Tibial artery (tissue), 4 donors: ENCODE measurements around the gene P2RY6.

Experiments
- DNase-seq, 2 donors: peaks; one replicate each; pipeline ENCODE4 v3.0.0-alpha.2; 2019
- H3K27ac ChIP-seq, 2 donors: fragments of 200-600 bp; sonication (generic) in 1 of 2; 1 replicate in 1 of 2; 2 replicates in 1 of 2; pipeline ENCODE4 v1.5.1; 2018 to 2019; ENCODE audit warnings: mild to moderate bottlenecking in 1 of 2
- H3K27me3 ChIP-seq, 2 donors: fragments of 200-600 bp; sonication (generic) in 1 of 2; one replicate each; pipeline versions ENCODE4 v1.5.1 to v1.6.0; 2016 to 2019
- H3K36me3 ChIP-seq, 3 donors: fragments of 200-600 bp; sonication (generic) in 2 of 3; one replicate each; pipeline ENCODE4 v1.5.1; 2016 to 2019; ENCODE audit warnings: mild to moderate bottlenecking in 2 of 3
- H3K4me1 ChIP-seq, 4 donors: fragments of 200-600 bp; sonication (generic) in 2 of 4; 1 replicate in 3 of 4; 2 replicates in 1 of 4; pipeline ENCODE4 v1.5.1; 2016 to 2019
- H3K4me3 ChIP-seq, 2 donors: fragments of 200-600 bp; sonication (generic) in 1 of 2; 1 replicate in 1 of 2; 2 replicates in 1 of 2; pipeline ENCODE4 v1.5.1; 2018 to 2019; ENCODE audit warnings: mild to moderate bottlenecking in 2 of 2
- H3K9me3 ChIP-seq, 3 donors: fragments of 200-600 bp; sonication (generic) in 1 of 3; one replicate each; pipeline ENCODE4 v1.5.1; 2016 to 2019
- CTCF ChIP-seq, 2 experiments: fragments of 200-600 bp in 1 of 2; fragments of 450-650 bp in 1 of 2; IDR thresholded peaks; one replicate each; pipeline ENCODE4 v1.5.1; 2017 to 2019; ENCODE audit warnings: antibody characterized with exemption in 2 of 2, mild to moderate bottlenecking in 1 of 2, moderate library complexity in 1 of 2
- intact Hi-C: fragments of 100-400 bp; cut with DNase I; formaldehyde crosslinking; loops from one replicate; pipeline ENCODE4 v1.15.0; 2023; ENCODE audit warnings: low total_unique reads

P2RY6 gene

GRCh38 chr11:73245461-73245860 lies 26.7 kb upstream of the P2RY6 start:
- no peaks in the 10 kb centered on the region for H3K27me3 ChIP-seq
- TF ChIP-seq CTCF (IDR thresholded peaks at IDR 0.05), result no peak
- intact Hi-C loops, result no loop called here
- H3K4me1 ChIP-seq, result peaks cover 0 to 38% (median 13%) of the 10 kb centered on the region in 4 donors
- H3K27ac ChIP-seq, result peak overlapping the region; percentile 24 to 43
- H3K4me3 ChIP-seq, result no peak overlapping the region
- no peaks in the 10 kb centered on the region for H3K36me3 ChIP-seq
- no peaks in the 10 kb centered on the region for H3K9me3 ChIP-seq
- DNase-seq, result peak in 1 of 2 donors; percentile 25

- Histone ChIP-seq H3K36me3 (no peaks in the 10 kb centered on the region), H3K27me3 (no peaks in the 10 kb centered on the region), H3K27ac (peak overlapping the region in 1 of 2 donors; percentile 24), H3K4me3 (no peak overlapping the region), H3K4me1 (peaks cover 0 to 31% (median 9%) of the 10 kb centered on the region in 4 donors), H3K9me3 (no peaks in the 10 kb centered on the region)
- DNase-seq, result no peak
- TF ChIP-seq CTCF (IDR thresholded peaks at IDR 0.05), result no peak
- intact Hi-C loops, result no loop called here
These were observed 25.8 kb upstream of the P2RY6 start for GRCh38 chr11:73246303-73246702.

GRCh38 chr11:73248526-73249185 lies 23.5 kb upstream of the P2RY6 start:
- Histone ChIP-seq H3K27me3 (no peaks in the 10 kb centered on the region), H3K4me1 (peaks cover 0 to 17% (median 3%) of the 10 kb centered on the region in 4 donors), H3K36me3 (no peaks in the 10 kb centered on the region), H3K27ac (peak overlapping the region in 1 of 2 donors; percentile 28), H3K4me3 (no peak overlapping the region), H3K9me3 (no peaks in the 10 kb centered on the region)
- peak in 1 of 2 donors; percentile 4 for DNase-seq
- intact Hi-C loops, result no loop called here
- TF ChIP-seq CTCF (IDR thresholded peaks at IDR 0.05), result no peak

- H3K27ac ChIP-seq, result no peak overlapping the region
- no peaks in the 10 kb centered on the region for H3K27me3 ChIP-seq
- intact Hi-C loops, result no loop called here
- H3K9me3 ChIP-seq, result no peaks in the 10 kb centered on the region
- no peak overlapping the region for H3K4me3 ChIP-seq
- peaks cover 0 to 17% (median 3%) of the 10 kb centered on the region in 4 donors for H3K4me1 ChIP-seq
- DNase-seq, result peak in 1 of 2 donors; percentile 16
- H3K36me3 ChIP-seq, result no peaks in the 10 kb centered on the region
- no peak for TF ChIP-seq CTCF (IDR thresholded peaks at IDR 0.05)
These were observed 22.8 kb upstream of the P2RY6 start for GRCh38 chr11:73249304-73249703.

GRCh38 chr11:73249853-73250783 lies 22.0 kb upstream of the P2RY6 start:
- Histone ChIP-seq H3K27me3 (no peaks in the 10 kb centered on the region), H3K9me3 (no peaks in the 10 kb centered on the region), H3K27ac (no peak overlapping the region), H3K4me3 (no peak overlapping the region), H3K36me3 (no peaks in the 10 kb centered on the region), H3K4me1 (peaks cover 0 to 16% (median 3%) of the 10 kb centered on the region in 4 donors)
- no peak for TF ChIP-seq CTCF (IDR thresholded peaks at IDR 0.05)
- peak in 1 of 2 donors; percentile 54 for DNase-seq
- intact Hi-C loops, result no loop called here
